ENCODE results near the gene MLST8. TPM values are rescaled to one million over a fixed set of nuclear protein-coding genes. Genes with fewer than 3 reads are reported as not detected.

The MLST8 gene
- total RNA-seq, 2 experiments from 2014 or later = 70.0 to 70.7 TPM

DNA sequence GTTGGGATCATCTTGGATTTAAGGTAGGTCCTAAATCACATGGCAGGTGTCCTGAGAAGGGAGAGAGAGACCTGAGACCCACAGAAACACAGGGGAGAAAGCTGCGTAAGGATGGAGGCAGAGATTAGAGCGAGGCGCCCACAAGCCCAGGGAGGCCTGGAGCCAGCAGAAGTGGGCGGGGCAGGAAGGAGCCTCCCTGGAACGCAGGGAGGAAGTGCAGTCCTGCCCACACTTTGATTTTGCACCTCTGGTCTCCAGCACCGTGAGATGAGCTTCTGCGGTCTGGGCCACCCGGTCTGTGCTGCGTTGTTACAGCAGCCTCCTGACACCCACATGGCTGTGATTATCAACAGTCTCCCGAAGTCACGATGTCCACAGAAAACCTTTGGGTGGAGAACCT lies 37.3 kb downstream of the MLST8 start:
- H3K27ac Mint-ChIP-seq = no peak overlapping the region
- no peaks in the 10 kb centered on the region for H3K27me3 Mint-ChIP-seq
- ATAC-seq = no peak

DNA sequence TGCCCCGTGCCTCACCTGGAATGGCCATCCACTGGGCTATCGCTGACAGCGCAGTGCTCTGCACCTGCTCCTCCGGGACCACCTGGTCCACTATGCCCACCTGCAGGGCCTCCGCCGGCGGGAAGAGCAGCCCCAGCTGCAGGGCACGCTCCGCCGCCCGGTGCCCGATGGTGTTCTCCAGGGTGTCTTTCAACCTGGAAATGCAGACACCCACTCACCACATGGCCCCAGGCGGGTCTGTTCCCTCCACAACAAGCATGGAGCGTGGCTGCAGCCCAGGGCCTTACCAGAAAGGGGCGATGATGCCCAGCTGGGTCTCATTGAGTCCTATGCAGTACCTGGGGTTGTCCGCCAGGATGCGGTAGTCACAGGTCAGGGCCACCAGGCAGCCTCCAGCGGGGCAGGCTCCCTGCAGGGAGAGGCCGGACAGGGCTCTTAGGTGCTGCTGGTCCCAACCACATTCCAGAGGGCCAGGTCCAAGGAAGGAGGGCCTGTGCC lies 37.8 kb downstream of the MLST8 start:
- ATAC-seq (no peak), DNase-seq (no peak)
- H3K27me3 Mint-ChIP-seq = no peaks in the 10 kb centered on the region
- H3K4me1 Mint-ChIP-seq (ENCODE audit: low read depth) = no peaks in the 10 kb centered on the region
- TF ChIP-seq, protein P1, sequence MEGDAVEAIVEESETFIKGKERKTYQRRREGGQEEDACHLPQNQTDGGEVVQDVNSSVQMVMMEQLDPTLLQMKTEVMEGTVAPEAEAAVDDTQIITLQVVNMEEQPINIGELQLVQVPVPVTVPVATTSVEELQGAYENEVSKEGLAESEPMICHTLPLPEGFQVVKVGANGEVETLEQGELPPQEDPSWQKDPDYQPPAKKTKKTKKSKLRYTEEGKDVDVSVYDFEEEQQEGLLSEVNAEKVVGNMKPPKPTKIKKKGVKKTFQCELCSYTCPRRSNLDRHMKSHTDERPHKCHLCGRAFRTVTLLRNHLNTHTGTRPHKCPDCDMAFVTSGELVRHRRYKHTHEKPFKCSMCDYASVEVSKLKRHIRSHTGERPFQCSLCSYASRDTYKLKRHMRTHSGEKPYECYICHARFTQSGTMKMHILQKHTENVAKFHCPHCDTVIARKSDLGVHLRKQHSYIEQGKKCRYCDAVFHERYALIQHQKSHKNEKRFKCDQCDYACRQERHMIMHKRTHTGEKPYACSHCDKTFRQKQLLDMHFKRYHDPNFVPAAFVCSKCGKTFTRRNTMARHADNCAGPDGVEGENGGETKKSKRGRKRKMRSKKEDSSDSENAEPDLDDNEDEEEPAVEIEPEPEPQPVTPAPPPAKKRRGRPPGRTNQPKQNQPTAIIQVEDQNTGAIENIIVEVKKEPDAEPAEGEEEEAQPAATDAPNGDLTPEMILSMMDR (IDR thresholded peaks at IDR 0.05) = no peak
- peaks cover 10% of the 10 kb centered on the region for H3K36me3 Mint-ChIP-seq (ENCODE audit: low read depth)
- intact Hi-C loops (cut with micrococcal nuclease) = no loop called here
- CTCF ChIA-PET = no interaction called here
- POLR2A ChIA-PET = interaction anchor here (1.0 to 2.0 kb wide), 3 partner anchors 9 to 19 kb away, joined by 3 to 9 read pairs (median 4); partner anchors contain the start of gene ECI1
- H3K9me3 Mint-ChIP-seq = no peaks in the 10 kb centered on the region
- no peak overlapping the region for H3K4me3 Mint-ChIP-seq
- H3K27ac Mint-ChIP-seq = no peak overlapping the region

More for the DNA sequence above, 37.3 kb downstream of the MLST8 start:
- H3K4me1 Mint-ChIP-seq (ENCODE audit: low read depth) = no peaks in the 10 kb centered on the region
- no peaks in the 10 kb centered on the region for H3K9me3 Mint-ChIP-seq
- TF ChIP-seq, protein P1 (IDR thresholded peaks at IDR 0.05) = no peak
- intact Hi-C loops (cut with micrococcal nuclease) = no loop called here
- peaks cover 10% of the 10 kb centered on the region for H3K36me3 Mint-ChIP-seq (ENCODE audit: low read depth)
- ChIA-PET POLR2A (interaction anchor here (1.0 to 2.0 kb wide), 4 partner anchors 8 to 20 kb away, joined by 3 to 9 read pairs (median 5); partner anchors contain the start of gene ECI1), CTCF (no interaction called here)
- no peak for DNase-seq
- no peak overlapping the region for H3K4me3 Mint-ChIP-seq

DNA sequence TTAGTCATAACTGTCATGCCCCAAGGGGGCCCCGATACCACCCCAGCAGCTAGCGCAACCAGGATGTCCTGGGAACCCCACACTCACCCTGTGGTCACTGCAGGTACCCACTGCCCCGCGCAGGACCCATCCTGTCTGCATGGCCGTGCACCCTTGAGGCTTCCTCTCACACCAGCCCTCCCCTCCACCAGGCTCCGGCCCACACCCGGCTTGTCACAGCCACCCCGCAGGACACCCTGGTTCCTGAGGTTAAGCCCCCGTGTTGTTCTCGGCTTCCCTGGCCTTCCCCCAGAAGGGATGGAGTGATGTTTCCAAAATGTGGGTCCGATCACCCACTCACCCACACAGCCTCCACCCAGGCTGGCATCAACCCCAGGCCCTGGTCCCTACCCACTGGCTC lies 38.5 kb downstream of the MLST8 start:
- ChIA-PET CTCF (no interaction called here), POLR2A (interaction anchor here (1.0 to 2.0 kb wide), 2 partner anchors 8 to 10 kb away, joined by 4 to 9 read pairs; partner anchors contain the start of gene ECI1)
- no peaks in the 10 kb centered on the region for H3K4me1 Mint-ChIP-seq (ENCODE audit: low read depth)
- peaks cover 14% of the 10 kb centered on the region for H3K36me3 Mint-ChIP-seq (ENCODE audit: low read depth)
- TF ChIP-seq, protein P1 (IDR thresholded peaks at IDR 0.05) = no peak
- ATAC-seq (no peak), DNase-seq (no peak)
- intact Hi-C loops (cut with micrococcal nuclease) = no loop called here
- no peak overlapping the region for H3K4me3 Mint-ChIP-seq
- no peak overlapping the region for H3K27ac Mint-ChIP-seq
- no peaks in the 10 kb centered on the region for H3K27me3 Mint-ChIP-seq
- H3K9me3 Mint-ChIP-seq = no peaks in the 10 kb centered on the region

DNA sequence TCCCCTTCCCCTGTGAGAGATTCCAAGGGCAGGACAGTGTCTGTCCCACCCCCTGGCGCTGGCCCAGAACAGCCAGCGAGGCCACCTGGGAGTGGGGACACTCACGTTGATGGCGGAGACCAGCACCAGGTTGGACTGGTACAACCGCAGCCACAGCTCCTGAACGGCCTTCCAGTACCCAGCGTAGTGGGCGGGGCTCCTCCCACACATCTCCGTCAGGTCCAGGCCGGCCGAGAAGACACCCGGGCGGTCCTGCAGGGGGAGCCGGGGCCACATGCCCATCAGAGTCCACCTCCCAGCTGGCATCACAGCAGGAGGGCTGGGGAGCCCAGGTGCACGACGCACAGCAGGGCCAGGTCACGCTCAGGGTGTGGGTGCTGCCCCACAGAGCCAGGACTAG lies 39.0 kb downstream of the MLST8 start:
- ChIA-PET POLR2A (no interaction called here), CTCF (no interaction called here)
- intact Hi-C loops (cut with micrococcal nuclease) = no loop called here
- H3K9me3 Mint-ChIP-seq = no peaks in the 10 kb centered on the region
- no peak overlapping the region for H3K4me3 Mint-ChIP-seq
- H3K27me3 Mint-ChIP-seq = no peaks in the 10 kb centered on the region
- no peak for ATAC-seq
- peaks cover 14% of the 10 kb centered on the region for H3K36me3 Mint-ChIP-seq (ENCODE audit: low read depth)
- no peak for DNase-seq
- no peak overlapping the region for H3K27ac Mint-ChIP-seq
- H3K4me1 Mint-ChIP-seq (ENCODE audit: low read depth) = no peaks in the 10 kb centered on the region
- TF ChIP-seq, protein P1 (IDR thresholded peaks at IDR 0.05) = no peak

DNA sequence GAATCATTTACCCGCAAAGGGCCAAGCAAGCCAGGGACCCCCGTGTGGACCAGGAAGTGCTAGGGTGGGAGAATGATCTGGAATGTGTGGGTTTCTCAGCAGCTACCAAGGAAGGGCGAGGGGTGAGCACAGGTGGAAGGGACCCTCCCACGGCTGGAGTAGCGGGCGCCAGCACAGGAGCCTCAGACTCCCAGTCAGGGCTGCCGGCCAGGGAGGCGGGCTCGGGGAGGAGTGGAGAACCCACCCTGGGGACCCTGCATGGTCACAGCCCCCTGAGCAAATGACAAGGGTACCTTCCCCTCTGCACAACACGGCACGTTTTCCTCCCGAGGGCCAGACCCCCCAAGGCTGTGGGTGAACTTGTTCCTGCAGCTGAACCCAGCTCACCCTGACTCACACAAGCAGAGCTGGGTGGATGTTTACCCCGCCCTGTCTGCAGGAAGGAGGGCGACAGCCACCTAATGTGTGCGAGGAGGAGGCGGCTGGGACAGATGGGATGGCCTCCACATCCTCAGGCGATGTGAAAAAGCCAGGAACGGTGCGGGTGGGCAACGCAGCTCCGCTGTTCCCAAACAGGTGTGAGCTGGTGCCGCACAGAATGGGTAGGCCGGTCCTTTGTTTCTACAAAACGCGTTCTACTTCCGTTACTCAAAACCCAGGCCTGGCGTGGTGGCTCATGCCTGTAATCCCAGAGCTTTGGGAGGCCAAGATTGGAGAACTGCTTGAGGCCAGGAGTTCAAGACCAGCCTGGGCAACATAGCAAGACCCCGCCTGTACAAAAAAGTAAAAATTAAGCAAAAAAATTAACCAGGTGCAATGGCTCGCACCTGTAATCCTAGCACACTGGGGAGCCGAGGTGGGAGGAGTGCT lies 39.9 kb downstream of the MLST8 start:
- Mint-ChIP-seq H3K4me3 (no peak overlapping the region), H3K36me3 (ENCODE audit: low read depth) (peaks cover 16% of the 10 kb centered on the region), H3K27me3 (no peaks in the 10 kb centered on the region), H3K27ac (no peak overlapping the region), H3K9me3 (no peaks in the 10 kb centered on the region), H3K4me1 (ENCODE audit: low read depth) (no peaks in the 10 kb centered on the region)
- TF ChIP-seq, protein P1 (IDR thresholded peaks at IDR 0.05) = no peak
- CTCF ChIA-PET = interaction anchor here (1.1 kb wide), 1 partner anchor 50 kb away, joined by 3 read pairs; no protein-coding TSS in a partner anchor
- ATAC-seq (no peak), DNase-seq (no peak)
- intact Hi-C loops (cut with micrococcal nuclease) = no loop called here
- POLR2A ChIA-PET = interaction anchor here (0.9 kb wide), 1 partner anchor 51 kb away, joined by 4 read pairs; no protein-coding TSS in a partner anchor
